MM.1S (cell line): Measurements from ENCODE around the gene DLGAP1.

Experiments
- DNase-seq: peaks from one replicate; pipeline ENCODE4 v3.0.0-alpha.2; 2015
- H2AFZ ChIP-seq: fragments of 300-600 bp; sonication (generic); 2 replicates; pipeline ENCODE4 v1.6.0; 2016; ENCODE audit warnings: antibody characterized with exemption, low read length
- H3F3A ChIP-seq: fragments of 300-600 bp; sonication (generic); 2 replicates; pipeline ENCODE4 v1.6.1; 2016; ENCODE audit warnings: mild to moderate bottlenecking, antibody characterized with exemption, low read length, moderate library complexity, mixed read lengths; ENCODE audit not compliant: insufficient read depth
- H3K27ac ChIP-seq: fragments of 300-600 bp; sonication (generic); 2 replicates; pipeline ENCODE4 v1.5.1; 2016; ENCODE audit warnings: mild to moderate bottlenecking, low read length
- H3K27me3 ChIP-seq: fragments of 300-600 bp; sonication (generic); replicated peaks from 2 replicates; pipeline ENCODE4 v1.6.0; 2016; ENCODE audit warnings: low read length; ENCODE audit not compliant: insufficient read depth
- H3K36me3 ChIP-seq: fragments of 300-600 bp; sonication (generic); replicated peaks from 2 replicates; pipeline ENCODE4 v1.6.1; 2016; ENCODE audit warnings: mild to moderate bottlenecking, low read length, mixed read lengths; ENCODE audit not compliant: insufficient read depth
- H3K4me1 ChIP-seq: fragments of 300-600 bp; sonication (generic); 2 replicates; pipeline ENCODE4 v1.6.1; 2016; ENCODE audit warnings: low read length, mixed read lengths
- H3K4me2 ChIP-seq: fragments of 300-600 bp; sonication (generic); 2 replicates; pipeline ENCODE4 v1.6.0; 2016; ENCODE audit warnings: low read depth, low read length
- H3K4me3 ChIP-seq: fragments of 300-600 bp; sonication (generic); 2 replicates; pipeline ENCODE4 v1.5.1; 2016; ENCODE audit warnings: low read length, mixed read lengths
- H3K79me2 ChIP-seq: fragments of 300-600 bp; sonication (generic); 2 replicates; pipeline ENCODE4 v1.6.1; 2016; ENCODE audit warnings: mixed run types, low read length, mixed read lengths
- H3K9ac ChIP-seq: fragments of 300-600 bp; sonication (generic); 2 replicates; pipeline ENCODE4 v1.6.1; 2016; ENCODE audit warnings: low read length, mixed read lengths
- H3K9me2 ChIP-seq: fragments of 300-600 bp; sonication (generic); replicated peaks from 2 replicates; pipeline ENCODE4 v1.6.1; 2016; ENCODE audit warnings: mild to moderate bottlenecking, low read length, mixed read lengths; ENCODE audit not compliant: insufficient read depth
- H3K9me3 ChIP-seq: fragments of 300-600 bp; sonication (generic); replicated peaks from 2 replicates; pipeline ENCODE4 v1.6.1; 2016; ENCODE audit warnings: mild to moderate bottlenecking, low read length, mixed read lengths; ENCODE audit not compliant: insufficient read depth
- H4K20me1 ChIP-seq: fragments of 300-600 bp; sonication (generic); 2 replicates; pipeline ENCODE4 v1.6.1; 2016; ENCODE audit warnings: mild to moderate bottlenecking, low read length, moderate library complexity, mixed read lengths; ENCODE audit not compliant: insufficient read depth
- EZH2 ChIP-seq: fragments of 300-600 bp; sonication (generic); optimal IDR thresholded peaks from 2 replicates; pipeline ENCODE3; 2017; ENCODE audit warnings: low read depth, mild to moderate bottlenecking, antibody characterized with exemption, low read length, mixed read lengths
- EZH2phosphoT487 ChIP-seq: fragments of 300-600 bp; sonication (generic); IDR thresholded peaks from 2 replicates; pipeline ENCODE4 v1.6.1; 2018; ENCODE audit warnings: antibody characterized with exemption, low read length
- TF ChIP-seq, protein P1 (sequence below): fragments of 300-600 bp; sonication (generic); IDR thresholded peaks from 2 replicates; pipeline ENCODE4 v1.5.1; 2016; ENCODE audit warnings: antibody characterized with exemption, low read length, mixed read lengths

Gene DLGAP1

DNA sequence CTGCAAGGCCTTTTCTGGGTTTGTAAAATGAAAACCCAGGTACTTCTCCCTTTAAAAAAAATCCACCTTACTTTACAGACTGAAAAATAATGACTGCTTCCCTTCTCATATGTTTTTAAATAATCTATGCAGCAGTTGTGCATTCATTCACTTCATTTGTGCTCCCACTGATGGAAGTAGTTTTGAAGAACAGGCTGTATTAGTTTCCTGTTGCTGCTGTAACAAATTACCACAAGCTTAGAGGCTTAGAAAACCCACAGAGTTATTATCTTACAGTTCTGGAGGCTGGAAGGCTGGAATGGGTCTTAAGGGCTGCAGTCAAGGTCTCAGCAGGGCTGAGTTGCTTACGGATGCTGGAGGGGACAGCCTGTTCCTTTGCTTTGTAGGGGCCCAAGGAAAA lies 670.2 kb downstream of the DLGAP1 start:
- no peak for TF ChIP-seq EZH2phosphoT487
- no peak for TF ChIP-seq EZH2
- TF ChIP-seq, protein P1, sequence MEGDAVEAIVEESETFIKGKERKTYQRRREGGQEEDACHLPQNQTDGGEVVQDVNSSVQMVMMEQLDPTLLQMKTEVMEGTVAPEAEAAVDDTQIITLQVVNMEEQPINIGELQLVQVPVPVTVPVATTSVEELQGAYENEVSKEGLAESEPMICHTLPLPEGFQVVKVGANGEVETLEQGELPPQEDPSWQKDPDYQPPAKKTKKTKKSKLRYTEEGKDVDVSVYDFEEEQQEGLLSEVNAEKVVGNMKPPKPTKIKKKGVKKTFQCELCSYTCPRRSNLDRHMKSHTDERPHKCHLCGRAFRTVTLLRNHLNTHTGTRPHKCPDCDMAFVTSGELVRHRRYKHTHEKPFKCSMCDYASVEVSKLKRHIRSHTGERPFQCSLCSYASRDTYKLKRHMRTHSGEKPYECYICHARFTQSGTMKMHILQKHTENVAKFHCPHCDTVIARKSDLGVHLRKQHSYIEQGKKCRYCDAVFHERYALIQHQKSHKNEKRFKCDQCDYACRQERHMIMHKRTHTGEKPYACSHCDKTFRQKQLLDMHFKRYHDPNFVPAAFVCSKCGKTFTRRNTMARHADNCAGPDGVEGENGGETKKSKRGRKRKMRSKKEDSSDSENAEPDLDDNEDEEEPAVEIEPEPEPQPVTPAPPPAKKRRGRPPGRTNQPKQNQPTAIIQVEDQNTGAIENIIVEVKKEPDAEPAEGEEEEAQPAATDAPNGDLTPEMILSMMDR, result no peak
- no peak overlapping the region for H3K27ac ChIP-seq
- H3K36me3 ChIP-seq, result no peaks in the 10 kb centered on the region
- H3K9me2 ChIP-seq, result no peaks in the 10 kb centered on the region
- no peaks in the 10 kb centered on the region for H3F3A ChIP-seq
- no peaks in the 10 kb centered on the region for H3K79me2 ChIP-seq
- H3K4me3 ChIP-seq, result no peak overlapping the region
- H3K4me1 ChIP-seq, result no peaks in the 10 kb centered on the region
- H4K20me1 ChIP-seq, result no peaks in the 10 kb centered on the region
- no peak overlapping the region for H2AFZ ChIP-seq
- DNase-seq, result no peak
- H3K9me3 ChIP-seq, result no peaks in the 10 kb centered on the region
- no peak overlapping the region for H3K4me2 ChIP-seq
- no peak overlapping the region for H3K9ac ChIP-seq
- H3K27me3 ChIP-seq, result no peaks in the 10 kb centered on the region

DNA sequence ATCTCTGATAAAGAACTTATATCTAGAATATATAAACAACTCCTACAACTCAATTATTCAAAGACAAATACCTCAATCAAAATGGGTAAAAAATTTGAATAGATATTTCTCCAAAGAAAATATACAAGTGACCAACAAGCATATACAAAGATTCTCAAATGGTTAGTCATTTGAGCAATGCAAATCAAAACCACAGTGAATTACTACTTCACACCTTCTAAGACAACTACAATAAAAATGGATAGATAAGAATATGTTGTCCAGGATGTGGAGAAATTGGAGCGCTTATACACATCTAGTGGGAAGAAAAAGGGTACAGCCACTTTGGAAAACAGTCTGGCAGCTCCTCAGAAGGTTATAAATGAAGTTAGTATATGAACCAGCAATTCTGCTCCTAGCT lies 672.2 kb downstream of the DLGAP1 start:
- TF ChIP-seq EZH2 (no peak), EZH2phosphoT487 (no peak)
- TF ChIP-seq, protein P1, result no peak
- DNase-seq, result no peak

DNA sequence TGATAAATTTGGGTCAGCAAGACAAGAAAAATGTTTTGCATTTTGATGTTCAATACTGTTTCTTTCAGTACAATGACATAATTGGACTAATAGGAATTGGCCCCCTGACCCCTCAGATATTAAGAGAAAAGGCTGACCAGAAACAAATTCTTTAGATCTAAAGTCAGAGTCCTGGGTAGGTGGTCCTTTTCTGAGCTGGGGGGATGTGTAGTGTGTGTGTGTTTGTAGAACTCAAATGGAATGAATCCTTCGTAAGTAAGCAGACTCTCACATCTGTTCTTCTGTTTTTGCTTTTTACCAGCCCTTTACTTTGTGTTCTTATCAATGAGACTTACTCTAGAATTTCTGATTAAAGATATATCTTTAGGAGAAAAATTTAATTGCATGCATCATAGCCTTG lies 677.4 kb downstream of the DLGAP1 start:
- Histone ChIP-seq H3K9me3 (no peaks in the 10 kb centered on the region), H3K9me2 (no peaks in the 10 kb centered on the region), H3K27me3 (no peaks in the 10 kb centered on the region), H2AFZ (no peak overlapping the region), H3K79me2 (no peaks in the 10 kb centered on the region), H3F3A (no peaks in the 10 kb centered on the region), H3K4me1 (no peaks in the 10 kb centered on the region), H3K36me3 (no peaks in the 10 kb centered on the region), H3K4me3 (no peak overlapping the region), H3K27ac (no peak overlapping the region), H3K9ac (no peak overlapping the region), H3K4me2 (no peak overlapping the region), H4K20me1 (no peaks in the 10 kb centered on the region)
- no peak for DNase-seq
- TF ChIP-seq EZH2 (no peak), EZH2phosphoT487 (no peak)
- TF ChIP-seq, protein P1, result no peak

More for the DNA sequence above, 672.2 kb downstream of the DLGAP1 start:
- Histone ChIP-seq H2AFZ (no peak overlapping the region), H3K9ac (no peak overlapping the region), H3K27me3 (no peaks in the 10 kb centered on the region), H3K36me3 (no peaks in the 10 kb centered on the region), H3K4me2 (no peak overlapping the region), H3K27ac (no peak overlapping the region), H3K79me2 (no peaks in the 10 kb centered on the region), H3F3A (no peaks in the 10 kb centered on the region), H3K9me2 (no peaks in the 10 kb centered on the region), H4K20me1 (no peaks in the 10 kb centered on the region), H3K9me3 (no peaks in the 10 kb centered on the region), H3K4me1 (no peaks in the 10 kb centered on the region), H3K4me3 (no peak overlapping the region)
